ENCODE measurements around the gene IBSP. TPM values are rescaled to one million over a fixed set of nuclear protein-coding genes. Genes with fewer than 3 reads are reported as not detected.

The IBSP gene
- total RNA-seq, 1 experiment from 2014 or later = not detected

DNA sequence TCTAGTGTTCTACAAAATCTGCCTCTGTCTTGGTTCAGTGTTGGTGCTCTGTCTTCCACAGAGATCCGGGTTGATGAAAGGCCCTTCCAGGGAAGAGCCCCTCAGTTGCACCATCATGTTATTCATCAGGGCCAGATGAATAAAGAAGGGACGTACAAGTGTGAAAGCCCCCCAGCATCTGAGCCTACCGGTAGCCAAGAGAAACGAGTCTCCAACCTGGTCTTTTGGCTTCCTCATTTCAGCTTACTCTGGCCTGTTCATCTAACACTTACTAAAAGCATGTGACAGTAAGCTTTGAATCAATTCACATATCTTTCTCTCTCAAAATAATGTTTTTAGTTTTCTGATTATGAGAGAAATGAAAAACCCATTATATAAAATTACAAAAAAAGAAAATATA is 52.6 kb downstream of the IBSP start:
- no peaks in the 10 kb centered on the region for H3K27me3 Mint-ChIP-seq (ENCODE audit: insufficient read depth, unreplicated experiment)
- H3K36me3 Mint-ChIP-seq (ENCODE audit: insufficient read depth, unreplicated experiment) = no peaks in the 10 kb centered on the region
- no peak overlapping the region for H3K27ac Mint-ChIP-seq (ENCODE audit: low read depth, unreplicated experiment)
- no peak for DNase-seq (ENCODE audit: unreplicated experiment)
- intact Hi-C loops (cut with micrococcal nuclease) = loop anchor here (2.0 kb wide), 1 partner anchor 663 kb away; no protein-coding TSS in a partner anchor
- ChIA-PET POLR2A (no interaction called here), CTCF (interaction anchor here (0.5 to 4.7 kb wide), 17 partner anchors 8 to 578 kb away, joined by 3 to 75 read pairs (median 4); partner anchors contain the start of gene SPP1)
- H3K9me3 Mint-ChIP-seq (ENCODE audit: unreplicated experiment) = no peaks in the 10 kb centered on the region
- no peak overlapping the region for H3K4me3 Mint-ChIP-seq (ENCODE audit: unreplicated experiment)
- TF ChIP-seq CTCF (IDR thresholded peaks at IDR 0.05; ENCODE audit: unreplicated experiment) = no peak
- peaks cover 15% of the 10 kb centered on the region for H3K4me1 Mint-ChIP-seq (ENCODE audit: insufficient read depth, unreplicated experiment)
- BruUV-seq (replicated peaks) = no TSS peak

DNA sequence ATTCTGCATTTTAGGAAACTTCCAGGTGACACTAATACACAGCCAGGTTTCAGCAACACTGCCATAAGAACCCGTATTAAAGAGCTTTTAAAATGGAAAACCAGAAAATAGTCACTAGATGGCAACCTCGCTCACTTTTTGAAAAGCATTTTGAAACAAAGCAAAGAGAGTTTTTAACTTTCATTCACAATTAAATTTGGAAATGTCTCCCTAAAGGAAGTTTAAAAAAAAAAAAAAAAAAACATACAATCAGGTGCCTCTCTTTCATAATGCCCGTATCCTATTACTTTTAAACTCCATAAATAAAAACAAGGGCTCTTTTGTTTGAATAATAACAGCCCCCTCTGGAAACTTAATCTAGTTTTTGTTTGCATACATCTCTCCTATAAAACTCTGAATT is 53.8 kb downstream of the IBSP start:
- peak; percentile 51 for TF ChIP-seq CTCF (IDR thresholded peaks at IDR 0.05; ENCODE audit: unreplicated experiment)
- Mint-ChIP-seq H3K27me3 (ENCODE audit: insufficient read depth, unreplicated experiment) (no peaks in the 10 kb centered on the region), H3K36me3 (ENCODE audit: insufficient read depth, unreplicated experiment) (no peaks in the 10 kb centered on the region), H3K4me3 (ENCODE audit: unreplicated experiment) (no peak overlapping the region), H3K9me3 (ENCODE audit: unreplicated experiment) (no peaks in the 10 kb centered on the region), H3K4me1 (ENCODE audit: insufficient read depth, unreplicated experiment) (peaks cover 15% of the 10 kb centered on the region), H3K27ac (ENCODE audit: low read depth, unreplicated experiment) (no peak overlapping the region)
- ChIA-PET POLR2A (interaction anchor here (0.6 to 1.8 kb wide), 6 partner anchors 22 to 477 kb away, joined by 3 to 13 read pairs (median 3); partner anchors contain the start of gene HSD17B11), CTCF (interaction anchor here (0.6 to 3.9 kb wide), 36 partner anchors 10 to 1943 kb away, joined by 3 to 57 read pairs (median 4); partner anchors contain the start of gene SPP1)
- intact Hi-C loops (cut with micrococcal nuclease) = loop anchor here (1.0 to 2.0 kb wide), 4 partner anchors 120 to 662 kb away; no protein-coding TSS in a partner anchor
- DNase-seq (ENCODE audit: unreplicated experiment) = peak; percentile 61
- no TSS peak for BruUV-seq (replicated peaks)

DNA sequence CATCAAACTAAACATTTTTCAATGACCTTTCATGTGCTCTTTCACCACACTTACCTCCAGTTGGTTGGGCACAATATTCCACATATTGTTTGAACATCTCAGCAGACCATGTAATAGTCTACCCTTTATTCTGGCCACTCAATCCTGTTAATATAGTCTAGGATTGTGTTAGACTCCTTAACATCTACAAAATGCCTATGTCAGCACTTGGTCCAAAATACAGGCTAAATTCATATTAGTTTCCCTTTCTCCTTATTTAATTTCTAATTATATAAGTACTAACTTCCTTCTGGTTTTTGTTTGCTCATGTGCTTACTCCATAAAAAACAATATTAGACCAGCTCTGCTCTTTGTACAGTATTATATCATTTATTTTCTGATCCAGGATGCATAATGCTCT is 54.5 kb downstream of the IBSP start:
- Mint-ChIP-seq H3K9me3 (ENCODE audit: unreplicated experiment) (peaks cover 7% of the 10 kb centered on the region), H3K4me3 (ENCODE audit: unreplicated experiment) (no peak overlapping the region), H3K4me1 (ENCODE audit: insufficient read depth, unreplicated experiment) (peaks cover 10% of the 10 kb centered on the region), H3K27ac (ENCODE audit: low read depth, unreplicated experiment) (no peak overlapping the region), H3K27me3 (ENCODE audit: insufficient read depth, unreplicated experiment) (peaks cover 6% of the 10 kb centered on the region), H3K36me3 (ENCODE audit: insufficient read depth, unreplicated experiment) (no peaks in the 10 kb centered on the region)
- TF ChIP-seq CTCF (IDR thresholded peaks at IDR 0.05; ENCODE audit: unreplicated experiment) = no peak
- ChIA-PET CTCF (interaction anchor here (0.9 to 3.9 kb wide), 9 partner anchors 88 to 1944 kb away, joined by 3 to 57 read pairs (median 5); partner anchors contain the start of gene SPP1), POLR2A (interaction anchor here (1.8 kb wide), 1 partner anchor 120 kb away, joined by 13 read pairs; no protein-coding TSS in a partner anchor)
- intact Hi-C loops (cut with micrococcal nuclease) = loop anchor here (1.0 to 2.0 kb wide), 4 partner anchors 119 to 661 kb away; no protein-coding TSS in a partner anchor
- no peak for DNase-seq (ENCODE audit: unreplicated experiment)
- BruUV-seq (replicated peaks) = no TSS peak

GRCh38 chr4:87855559-87855958 is 56.2 kb downstream of the IBSP start:
- Mint-ChIP-seq H3K4me1 (ENCODE audit: insufficient read depth, unreplicated experiment) (no peaks in the 10 kb centered on the region), H3K4me3 (ENCODE audit: unreplicated experiment) (no peak overlapping the region), H3K27me3 (ENCODE audit: insufficient read depth, unreplicated experiment) (peaks cover 10% of the 10 kb centered on the region), H3K27ac (ENCODE audit: low read depth, unreplicated experiment) (no peak overlapping the region), H3K9me3 (ENCODE audit: unreplicated experiment) (peaks cover 8% of the 10 kb centered on the region), H3K36me3 (ENCODE audit: insufficient read depth, unreplicated experiment) (no peaks in the 10 kb centered on the region)
- TF ChIP-seq CTCF (IDR thresholded peaks at IDR 0.05; ENCODE audit: unreplicated experiment) = no peak
- ChIA-PET CTCF (interaction anchor here (1.2 to 3.9 kb wide), 3 partner anchors 118 to 355 kb away, joined by 6 to 25 read pairs (median 14); no protein-coding TSS in a partner anchor), POLR2A (no interaction called here)
- intact Hi-C loops (cut with micrococcal nuclease) = no loop called here
- no peak for DNase-seq (ENCODE audit: unreplicated experiment)
- no TSS peak for BruUV-seq (replicated peaks)

Data from MCF 10A (cell line).